Adrenal gland (tissue), 12 donors: ENCODE measurements around the gene MAD1L1. TPM values are rescaled to one million over a fixed set of nuclear protein-coding genes. Genes with fewer than 3 reads are reported as not detected.

Source experiments
- DNase-seq, 7 donors: peaks; one replicate each; pipeline ENCODE4 v3.0.0-alpha.2; 2019 to 2020
- H3K27ac ChIP-seq, 5 donors: fragments of 200-600 bp; sonication (generic) in 4 of 5; 1 replicate in 3 of 5; 2 replicates in 2 of 5; pipeline versions ENCODE4 v1.5.1 to v1.8.0; 2016 to 2020; ENCODE audit warnings: mild to moderate bottlenecking in 1 of 5
- H3K27me3 ChIP-seq: fragments of 200-600 bp; 2 replicates; pipeline ENCODE4 v1.8.0; 2021
- H3K36me3 ChIP-seq, 2 donors: fragments of 200-600 bp; replicated peaks in 1 of 2; 1 replicate in 1 of 2; 2 replicates in 1 of 2; pipeline versions ENCODE4 v1.5.1 to v1.8.0; 2018 to 2022
- H3K4me1 ChIP-seq, 2 donors: fragments of 200-600 bp; replicated peaks in 1 of 2; 1 replicate in 1 of 2; 2 replicates in 1 of 2; pipeline versions ENCODE4 v1.5.1 to v1.8.0; 2018 to 2021
- H3K4me3 ChIP-seq, 4 donors: fragments of 200-600 bp; sonication (generic) in 3 of 4; one replicate each; pipeline ENCODE4 v1.5.1; 2016 to 2018
- H3K9me3 ChIP-seq, 3 donors: fragments of 200-600 bp; sonication (generic) in 1 of 3; replicated peaks in 1 of 3; 1 replicate in 2 of 3; 2 replicates in 1 of 3; pipeline versions ENCODE4 v1.5.1 to v1.8.0; 2016 to 2021
- CTCF ChIP-seq, 6 experiments: fragments of 450-650 bp in 4 of 6; fragments of 200-600 bp in 2 of 6; sonication (generic) in 1 of 6; IDR thresholded peaks; 1 replicate in 5 of 6; 2 replicates in 1 of 6; pipeline versions ENCODE4 v1.5.1 to v1.8.0; 2016 to 2021; ENCODE audit warnings: antibody characterized with exemption in 6 of 6, mild to moderate bottlenecking in 2 of 6, moderate library complexity in 1 of 6
- POLR2A ChIP-seq, 2 donors: fragments of 450-650 bp; IDR thresholded peaks; one replicate each; pipeline ENCODE4 v1.6.1; 2017; ENCODE audit warnings: antibody characterized with exemption in 2 of 2, mild to moderate bottlenecking in 2 of 2, moderate library complexity in 1 of 2
- WGBS, 4 donors: extraction: QIAGEN DNeasy Blood & Tissue Kit in 2 of 4; methylation state at CpG; one replicate each; pipeline versions ENCODE4 v1.1.5 to v1.1.7; 2013 to 2017; 5-methylcytosine and 5-hydroxymethylcytosine counted together
- intact Hi-C, 2 donors: fragments of 100-400 bp; cut with DNase I; formaldehyde crosslinking; loops; one replicate each; pipeline versions ENCODE4 v1.14.1 to v1.15.0; 2022 to 2023
- polyA plus RNA-seq, 3 donors: library from polyadenylated mRNA; stranded (reverse); fragments of 200-250 nt in 2 of 3; fragments of 350-450 nt in 1 of 3; fragmentation: Illumina TruSeq in 1 of 3; extraction: RNeasy Lipid Tissue Mini Kit (QIAGEN cat#74804) in 1 of 3; gene quantifications; one replicate each; pipeline ENCODE4 v1.2.3, GENCODE V29; 2013 to 2014
- total RNA-seq, 9 donors: library from RNA; depleted of rRNA in 4 of 9; stranded (reverse); fragments of >200 nt in 4 of 9; fragments of 120-200 nt in 1 of 9; fragmentation: NEBNext Ultra II Directional in 1 of 9; extraction: Animal tissue kit (Norgen Biotek cat#: 25700) in 1 of 9; gene quantifications; one replicate each; pipeline versions ENCODE4 v1.1.0 to v1.2.4, GENCODE V29; 2013 to 2023
- donor health status: healthy with polysubstance abuse.
- donor health status: Bipolar disorder and iron deficiency.
- donor health status: DM: yes; HTN: yes; CAD: no.
- donor health status: DM: no; HTN: no; CAD: no.
- donor health status: DM: no; HTN: no; CAD: no.
- donor health status: DM: yes; HTN: yes; CAD: no.

MAD1L1 gene
- total and polyA plus RNA-seq, 12 donors, result 6.7 to 87.7 (median 28.9) TPM

GRCh38 chr7:1815051-1815481 lies 417.7 kb downstream of the MAD1L1 start:
- DNase-seq, result peak in 5 of 7 donors; percentile 35 to 63 (median 50)
- Histone ChIP-seq H3K9me3 (no peaks in the 10 kb centered on the region), H3K27ac (no peak overlapping the region), H3K36me3 (no peaks in the 10 kb centered on the region), H3K27me3 (no peaks in the 10 kb centered on the region), H3K4me1 (peaks cover 0 to 5% of the 10 kb centered on the region in 2 donors), H3K4me3 (no peak overlapping the region)
- TF ChIP-seq CTCF (IDR thresholded peaks at IDR 0.05) (no peak), POLR2A (IDR thresholded peaks at IDR 0.05) (no peak)
- WGBS, 4 donors, result 51 to 78% (median 62%) methylated on average over 3 to 17 of the region's 17 CpGs
- intact Hi-C loops, result no loop called here

- no peaks in the 10 kb centered on the region for H3K9me3 ChIP-seq
- no peak overlapping the region for H3K27ac ChIP-seq
- intact Hi-C loops, result no loop called here
- WGBS, 4 donors, result 87 to 94% (median 92%) methylated on average over 8 to 22 of the region's 22 CpGs
- peak in 1 of 7 donors; percentile 43 for DNase-seq
- H3K27me3 ChIP-seq, result no peaks in the 10 kb centered on the region
- TF ChIP-seq POLR2A (IDR thresholded peaks at IDR 0.05) (no peak), CTCF (IDR thresholded peaks at IDR 0.05) (no peak)
- peaks cover 0 to 5% of the 10 kb centered on the region in 2 donors for H3K4me1 ChIP-seq
- H3K4me3 ChIP-seq, result no peak overlapping the region
- no peaks in the 10 kb centered on the region for H3K36me3 ChIP-seq
These were observed 418.5 kb downstream of the MAD1L1 start for GRCh38 chr7:1814089-1814811.

- Histone ChIP-seq H3K4me1 (peaks cover 0 to 5% of the 10 kb centered on the region in 2 donors), H3K36me3 (no peaks in the 10 kb centered on the region), H3K27me3 (no peaks in the 10 kb centered on the region), H3K4me3 (no peak overlapping the region), H3K9me3 (no peaks in the 10 kb centered on the region), H3K27ac (no peak overlapping the region)
- WGBS, 4 donors, result 93 to 97% (median 93%) methylated on average over 5 to 18 of the region's 18 CpGs
- intact Hi-C loops, result no loop called here
- TF ChIP-seq POLR2A (IDR thresholded peaks at IDR 0.05) (no peak), CTCF (IDR thresholded peaks at IDR 0.05) (no peak)
- peak in 1 of 7 donors; percentile 38 for DNase-seq
These were observed 419.2 kb downstream of the MAD1L1 start for GRCh38 chr7:1813394-1814088.

GRCh38 chr7:1812509-1813393 lies 420.0 kb downstream of the MAD1L1 start:
- Histone ChIP-seq H3K27me3 (no peaks in the 10 kb centered on the region), H3K4me3 (no peak overlapping the region), H3K9me3 (no peaks in the 10 kb centered on the region), H3K27ac (no peak overlapping the region), H3K36me3 (no peaks in the 10 kb centered on the region), H3K4me1 (no peaks in the 10 kb centered on the region)
- peak in 1 of 7 donors; percentile 51 for DNase-seq
- intact Hi-C loops, result no loop called here
- TF ChIP-seq POLR2A (IDR thresholded peaks at IDR 0.05) (no peak), CTCF (IDR thresholded peaks at IDR 0.05) (peak in 2 of 6 experiments; percentile 4 to 23)
- 62 to 83% (median 75%) methylated on average over 15 to 33 of the region's 33 CpGs for WGBS, 4 donors
